ENCODE measurements around the gene CEACAM20. TPM values are rescaled to one million over a fixed set of nuclear protein-coding genes. Genes with fewer than 3 reads are reported as not detected.

Gene CEACAM20
- total RNA-seq, 1 experiment from 2014 or later: not detected

DNA sequence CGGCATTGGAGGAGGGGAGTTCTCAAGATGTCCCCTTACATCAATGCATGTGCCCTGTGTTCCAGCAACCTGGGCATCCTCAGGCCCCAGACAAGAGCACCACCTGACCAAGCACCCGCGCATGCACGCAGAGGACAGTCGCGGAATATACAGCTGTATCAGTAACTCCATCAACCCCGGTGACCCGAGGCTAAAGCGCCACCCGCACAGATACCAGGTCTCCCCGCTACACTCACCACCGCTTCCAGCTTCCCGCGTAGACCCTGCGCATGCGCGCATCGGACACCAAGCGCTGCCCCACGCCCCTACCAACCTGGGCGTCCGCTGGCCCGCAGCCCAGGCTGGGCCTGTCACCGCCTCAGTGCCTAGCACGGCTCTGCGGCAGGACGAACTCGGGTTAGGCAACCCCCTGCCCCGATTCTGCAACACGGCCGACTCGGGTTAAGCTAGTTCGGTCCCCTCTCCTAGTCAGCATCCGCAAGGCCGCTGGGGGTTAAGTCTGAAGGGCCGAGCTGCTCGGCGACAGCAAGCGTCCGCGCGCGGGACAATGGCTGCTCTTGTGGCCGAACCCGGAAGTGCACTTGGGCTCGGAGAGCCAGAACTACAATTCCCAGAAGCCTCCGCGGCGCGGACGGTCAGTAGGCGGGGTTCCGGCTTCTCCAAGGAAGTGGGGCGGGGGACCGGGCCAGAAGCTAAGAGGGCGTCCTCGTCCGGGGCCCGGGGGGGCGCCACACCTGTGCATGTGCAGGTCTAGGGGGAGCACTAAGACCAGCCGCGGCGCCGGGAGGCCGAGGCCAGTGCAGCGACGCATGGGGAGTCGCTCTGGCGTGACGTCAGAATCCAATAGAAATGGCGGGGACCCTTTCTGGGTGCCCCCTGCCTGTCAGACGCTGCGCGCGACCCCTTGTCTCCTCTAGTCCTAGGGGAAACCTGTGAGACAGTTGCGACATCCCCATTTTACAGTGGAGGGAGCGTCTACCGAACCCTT is 29.2 kb downstream of the CEACAM20 start, which contains the start of gene ZNF180 (continued):
- TF ChIP-seq, protein P1, sequence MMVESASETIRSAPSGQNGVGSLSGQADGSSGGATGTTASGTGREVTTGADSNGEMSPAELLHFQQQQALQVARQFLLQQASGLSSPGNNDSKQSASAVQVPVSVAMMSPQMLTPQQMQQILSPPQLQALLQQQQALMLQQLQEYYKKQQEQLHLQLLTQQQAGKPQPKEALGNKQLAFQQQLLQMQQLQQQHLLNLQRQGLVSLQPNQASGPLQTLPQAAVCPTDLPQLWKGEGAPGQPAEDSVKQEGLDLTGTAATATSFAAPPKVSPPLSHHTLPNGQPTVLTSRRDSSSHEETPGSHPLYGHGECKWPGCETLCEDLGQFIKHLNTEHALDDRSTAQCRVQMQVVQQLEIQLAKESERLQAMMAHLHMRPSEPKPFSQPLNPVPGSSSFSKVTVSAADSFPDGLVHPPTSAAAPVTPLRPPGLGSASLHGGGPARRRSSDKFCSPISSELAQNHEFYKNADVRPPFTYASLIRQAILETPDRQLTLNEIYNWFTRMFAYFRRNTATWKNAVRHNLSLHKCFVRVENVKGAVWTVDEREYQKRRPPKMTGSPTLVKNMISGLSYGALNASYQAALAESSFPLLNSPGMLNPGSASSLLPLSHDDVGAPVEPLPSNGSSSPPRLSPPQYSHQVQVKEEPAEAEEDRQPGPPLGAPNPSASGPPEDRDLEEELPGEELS (CRISPR knock-in tag; IDR thresholded peaks at IDR 0.05): peak; percentile 87

DNA sequence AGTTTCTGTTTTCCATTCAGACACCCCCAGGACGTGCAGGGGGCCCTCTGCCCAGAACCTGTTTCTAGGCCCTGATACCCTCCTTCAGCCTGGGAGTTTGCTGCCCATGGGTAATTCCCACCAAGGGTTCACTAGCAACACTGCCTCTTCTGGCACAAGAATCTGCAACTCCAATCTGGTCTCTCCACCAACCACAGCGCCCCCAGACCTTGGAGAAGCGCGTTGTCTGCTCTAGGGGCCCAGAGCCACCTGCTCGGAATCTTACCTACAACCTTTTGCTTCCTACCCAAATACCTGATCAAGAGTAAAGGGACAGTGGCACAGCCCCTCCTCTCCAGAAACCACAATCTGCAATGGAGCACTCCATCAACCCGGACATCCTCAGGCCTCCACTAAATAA is 29.9 kb downstream of the CEACAM20 start:
- ChIA-PET CTCF (interaction anchor here (1.0 to 1.4 kb wide), 7 partner anchors 11 to 549 kb away, joined by 3 to 6 read pairs (median 4); partner anchors contain the start of genes ZNF221 and ZNF226), POLR2A (interaction anchor here (1.1 to 1.4 kb wide), 2 partner anchors 155 to 564 kb away, joined by 3 read pairs; partner anchors contain the start of gene ZNF45)
- DNase-seq (ENCODE audit: low spot score): peak; percentile 28
- H3K27me3 Mint-ChIP-seq (ENCODE audit: low read depth): peaks cover 25% of the 10 kb centered on the region
- H3K9me3 Mint-ChIP-seq: peaks cover 67% of the 10 kb centered on the region
- peak; percentile 9 for ATAC-seq
- TF ChIP-seq ATF6 (CRISPR knock-in tag; IDR thresholded peaks at IDR 0.05): 0 out of 2 replicates have a peak, but pooled peaks have one; percentile 43
- TF ChIP-seq ZNF219 (CRISPR knock-in tag; IDR thresholded peaks at IDR 0.05; ENCODE audit: borderline replicate concordance): no peak
- peaks cover 12% of the 10 kb centered on the region for H3K4me1 Mint-ChIP-seq
- H3K4me3 Mint-ChIP-seq: peak overlapping the region; percentile 94
- peaks cover 46% of the 10 kb centered on the region for H3K36me3 Mint-ChIP-seq
- H3K27ac Mint-ChIP-seq: peak overlapping the region; percentile 77

DNA sequence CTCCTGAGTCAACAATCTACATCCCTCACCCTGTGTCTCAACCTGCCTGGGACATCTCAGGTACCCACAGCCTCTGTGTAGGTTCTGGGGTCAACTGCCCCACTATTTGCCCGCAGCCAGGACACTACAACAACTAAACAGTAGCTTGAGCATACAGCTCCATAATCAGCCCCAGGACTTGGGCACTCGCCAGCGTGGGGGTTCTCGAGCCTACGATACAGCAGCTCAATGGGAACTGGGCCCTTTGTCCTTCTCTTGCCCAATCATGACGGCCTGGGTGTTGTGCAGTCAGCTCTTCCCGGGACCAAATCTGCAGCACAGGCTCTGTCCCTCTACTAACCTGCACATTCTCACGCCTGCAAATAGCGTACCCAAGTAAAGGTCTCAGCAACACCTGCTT is 30.5 kb downstream of the CEACAM20 start:
- Mint-ChIP-seq H3K4me3 (peak overlapping the region; percentile 94), H3K27me3 (ENCODE audit: low read depth) (peaks cover 20% of the 10 kb centered on the region), H3K4me1 (peaks cover 12% of the 10 kb centered on the region), H3K9me3 (peaks cover 64% of the 10 kb centered on the region), H3K27ac (no peak overlapping the region), H3K36me3 (peaks cover 52% of the 10 kb centered on the region)
- ATAC-seq: no peak
- DNase-seq (ENCODE audit: low spot score): no peak
- ChIA-PET POLR2A (no interaction called here), CTCF (no interaction called here)
- no peak for TF ChIP-seq TP53 (CRISPR knock-in tag; IDR thresholded peaks at IDR 0.05)
- TF ChIP-seq, protein P2, sequence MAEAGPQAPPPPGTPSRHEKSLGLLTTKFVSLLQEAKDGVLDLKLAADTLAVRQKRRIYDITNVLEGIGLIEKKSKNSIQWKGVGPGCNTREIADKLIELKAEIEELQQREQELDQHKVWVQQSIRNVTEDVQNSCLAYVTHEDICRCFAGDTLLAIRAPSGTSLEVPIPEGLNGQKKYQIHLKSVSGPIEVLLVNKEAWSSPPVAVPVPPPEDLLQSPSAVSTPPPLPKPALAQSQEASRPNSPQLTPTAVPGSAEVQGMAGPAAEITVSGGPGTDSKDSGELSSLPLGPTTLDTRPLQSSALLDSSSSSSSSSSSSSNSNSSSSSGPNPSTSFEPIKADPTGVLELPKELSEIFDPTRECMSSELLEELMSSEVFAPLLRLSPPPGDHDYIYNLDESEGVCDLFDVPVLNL (CRISPR knock-in tag; IDR thresholded peaks at IDR 0.05; ENCODE audit: borderline replicate concordance, low read depth): no peak
- TF ChIP-seq, protein P3, sequence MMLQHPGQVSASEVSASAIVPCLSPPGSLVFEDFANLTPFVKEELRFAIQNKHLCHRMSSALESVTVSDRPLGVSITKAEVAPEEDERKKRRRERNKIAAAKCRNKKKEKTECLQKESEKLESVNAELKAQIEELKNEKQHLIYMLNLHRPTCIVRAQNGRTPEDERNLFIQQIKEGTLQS (CRISPR knock-in tag; conservative IDR thresholded peaks at IDR 0.05): no peak
- no peak for TF ChIP-seq TEAD4 (CRISPR knock-in tag; IDR thresholded peaks at IDR 0.05)
- TF ChIP-seq, protein P4, sequence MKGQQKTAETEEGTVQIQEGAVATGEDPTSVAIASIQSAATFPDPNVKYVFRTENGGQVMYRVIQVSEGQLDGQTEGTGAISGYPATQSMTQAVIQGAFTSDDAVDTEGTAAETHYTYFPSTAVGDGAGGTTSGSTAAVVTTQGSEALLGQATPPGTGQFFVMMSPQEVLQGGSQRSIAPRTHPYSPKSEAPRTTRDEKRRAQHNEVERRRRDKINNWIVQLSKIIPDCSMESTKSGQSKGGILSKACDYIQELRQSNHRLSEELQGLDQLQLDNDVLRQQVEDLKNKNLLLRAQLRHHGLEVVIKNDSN (CRISPR knock-in tag; IDR thresholded peaks at IDR 0.05): no peak

DNA sequence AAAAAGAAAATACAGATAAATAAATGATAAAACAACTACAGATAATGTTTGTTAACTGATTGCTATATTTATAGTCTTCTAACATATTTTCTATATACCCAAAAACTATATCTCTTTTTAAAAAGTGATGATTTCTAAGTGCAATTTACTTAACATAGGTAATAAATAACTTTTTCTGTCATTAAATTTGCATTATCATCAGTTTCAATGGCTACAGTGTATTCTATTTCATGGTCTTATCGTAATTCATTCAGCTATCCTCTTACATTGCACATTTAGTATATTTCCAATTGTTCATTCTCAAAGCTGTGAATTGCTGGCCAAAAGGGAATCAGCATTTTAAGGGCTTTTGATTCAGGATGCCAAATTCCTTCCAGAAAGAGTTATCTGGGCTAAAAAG is 32.8 kb downstream of the CEACAM20 start:
- Mint-ChIP-seq H3K36me3 (peaks cover 75% of the 10 kb centered on the region), H3K27me3 (ENCODE audit: low read depth) (peaks cover 2% of the 10 kb centered on the region; the same call in 1 of the 2 replicates), H3K4me1 (peaks cover 12% of the 10 kb centered on the region), H3K4me3 (no peak overlapping the region), H3K27ac (no peak overlapping the region), H3K9me3 (peaks cover 71% of the 10 kb centered on the region)
- DNase-seq (ENCODE audit: low spot score): no peak
- POLR2A ChIA-PET: no interaction called here
- CTCF ChIA-PET: no interaction called here
- no peak for ATAC-seq
- TF ChIP-seq ZNF396 (CRISPR knock-in tag; IDR thresholded peaks at IDR 0.05; ENCODE audit: borderline replicate concordance) (no peak), NR2C2 (CRISPR knock-in tag; IDR thresholded peaks at IDR 0.05) (no peak), ZNF232 (CRISPR knock-in tag; IDR thresholded peaks at IDR 0.05) (no peak), CREB1 (CRISPR knock-in tag; IDR thresholded peaks at IDR 0.05) (no peak), ZNF317 (CRISPR knock-in tag; IDR thresholded peaks at IDR 0.05; ENCODE audit: borderline replicate concordance, low read depth) (no peak), PRRX2 (CRISPR knock-in tag; IDR thresholded peaks at IDR 0.05) (no peak), RORB (CRISPR knock-in tag; IDR thresholded peaks at IDR 0.05) (no peak), SMAD3 (CRISPR knock-in tag; IDR thresholded peaks at IDR 0.05; ENCODE audit: borderline replicate concordance) (no peak), ERG (CRISPR knock-in tag; IDR thresholded peaks at IDR 0.05) (no peak), ELF4 (CRISPR knock-in tag; IDR thresholded peaks at IDR 0.05; ENCODE audit: low read depth) (no peak), E2F5 (CRISPR knock-in tag; IDR thresholded peaks at IDR 0.05) (no peak)
